Calu3 (cell line): ENCODE measurements around the gene DCC. TPM values are rescaled to one million over a fixed set of nuclear protein-coding genes. Genes with fewer than 3 reads are reported as not detected.

Source experiments
- BruUV-seq: library from RNA; stranded (reverse); fragments of 400-500 nt; replicated peaks from 2 replicates; lab custom pipeline; 2021; lab: Mats Ljungman, UMichigan
- CTCF ChIA-PET: fragments of 300-600 bp; sonication (Branson Sonifier 250); formaldehyde crosslinking; loops from one replicate; lab custom pipeline; 2022; ENCODE audit warnings: antibody characterized with exemption; lab: Charles Lee
- DNase-seq: peaks from one replicate; pipeline ENCODE4 v3.0.0; 2022
- H3K27ac Mint-ChIP-seq: one replicate; pipeline ENCODE4 v1.8.0; 2022; ENCODE audit warnings: mixed read lengths; ENCODE audit not compliant: unreplicated experiment
- H3K27me3 Mint-ChIP-seq: one replicate; pipeline ENCODE4 v1.8.0; 2022; ENCODE audit warnings: mixed read lengths; ENCODE audit not compliant: unreplicated experiment
- H3K36me3 Mint-ChIP-seq: one replicate; pipeline ENCODE4 v1.8.0; 2022; ENCODE audit warnings: mild to moderate bottlenecking, moderate library complexity, mixed read lengths; ENCODE audit not compliant: insufficient read depth, unreplicated experiment
- H3K4me1 Mint-ChIP-seq: one replicate; pipeline ENCODE4 v1.8.0; 2022; ENCODE audit warnings: mild to moderate bottlenecking, low read depth, mixed read lengths; ENCODE audit not compliant: unreplicated experiment
- H3K4me3 Mint-ChIP-seq: one replicate; pipeline ENCODE4 v1.8.0; 2022; ENCODE audit warnings: mild to moderate bottlenecking, low read depth, moderate library complexity, mixed read lengths; ENCODE audit not compliant: unreplicated experiment
- H3K9me3 Mint-ChIP-seq: one replicate; pipeline ENCODE4 v1.8.0; 2022; ENCODE audit warnings: low read depth, mixed read lengths; ENCODE audit not compliant: unreplicated experiment
- CTCF ChIP-seq: fragments of 200-600 bp; IDR thresholded peaks from one replicate; pipeline ENCODE4 v1.8.0; 2022; ENCODE audit warnings: antibody characterized with exemption; ENCODE audit not compliant: unreplicated experiment
- intact Hi-C: fragments of 100-400 bp; cut with micrococcal nuclease; formaldehyde crosslinking; loops from one replicate; pipeline ENCODE4 v1.10.0; 2022; ENCODE audit not compliant: unreplicated experiment
- total RNA-seq: library from RNA; stranded (reverse); gene quantifications from 2 replicates; pipeline ENCODE4 v1.2.3, GENCODE V29; 2022

The DCC gene
- total RNA-seq, 1 experiment from 2014 or later: not detected

GRCh38 chr18:52598921-52599320, 258.9 kb downstream of the DCC start:
- BruUV-seq: no TSS peak
- no peak for DNase-seq
- H3K4me3 Mint-ChIP-seq: no peak overlapping the region
- H3K27ac Mint-ChIP-seq: no peak overlapping the region
- intact Hi-C loops: no loop called here
- no peaks in the 10 kb centered on the region for H3K4me1 Mint-ChIP-seq
- H3K9me3 Mint-ChIP-seq: no peaks in the 10 kb centered on the region
- no peak for TF ChIP-seq CTCF
- H3K27me3 Mint-ChIP-seq: no peaks in the 10 kb centered on the region
- CTCF ChIA-PET: no interaction called here
- no peaks in the 10 kb centered on the region for H3K36me3 Mint-ChIP-seq

GRCh38 chr18:52602820-52603219, 262.8 kb downstream of the DCC start:
- H3K27me3 Mint-ChIP-seq: peaks cover 8% of the 10 kb centered on the region
- intact Hi-C loops: no loop called here
- no peaks in the 10 kb centered on the region for H3K9me3 Mint-ChIP-seq
- no peaks in the 10 kb centered on the region for H3K4me1 Mint-ChIP-seq
- H3K27ac Mint-ChIP-seq: no peak overlapping the region
- TF ChIP-seq CTCF: no peak
- H3K4me3 Mint-ChIP-seq: no peak overlapping the region
- no peaks in the 10 kb centered on the region for H3K36me3 Mint-ChIP-seq
- CTCF ChIA-PET: no interaction called here
- no TSS peak for BruUV-seq
- DNase-seq: no peak

GRCh38 chr18:52605345-52605744, 265.3 kb downstream of the DCC start:
- Mint-ChIP-seq H3K36me3 (no peaks in the 10 kb centered on the region), H3K9me3 (no peaks in the 10 kb centered on the region), H3K4me1 (no peaks in the 10 kb centered on the region), H3K4me3 (no peak overlapping the region), H3K27ac (no peak overlapping the region), H3K27me3 (peaks cover 22% of the 10 kb centered on the region)
- no TSS peak for BruUV-seq
- DNase-seq: no peak
- CTCF ChIA-PET: no interaction called here
- intact Hi-C loops: no loop called here
- TF ChIP-seq CTCF: no peak

- no peak for TF ChIP-seq CTCF
- H3K27me3 Mint-ChIP-seq: peaks cover 37% of the 10 kb centered on the region
- no peak overlapping the region for H3K4me3 Mint-ChIP-seq
- no peaks in the 10 kb centered on the region for H3K9me3 Mint-ChIP-seq
- BruUV-seq: no TSS peak
- H3K4me1 Mint-ChIP-seq: no peaks in the 10 kb centered on the region
- no peaks in the 10 kb centered on the region for H3K36me3 Mint-ChIP-seq
- no peak overlapping the region for H3K27ac Mint-ChIP-seq
- CTCF ChIA-PET: no interaction called here
- DNase-seq: no peak
- intact Hi-C loops: no loop called here
Observed at GRCh38 chr18:52607985-52608384, 268.0 kb downstream of the DCC start.
